ENCODE measurements around the gene HADHA.
A peak's percentile ranks its signal among the peaks of the same experiment; 100 is the strongest.

DNA sequence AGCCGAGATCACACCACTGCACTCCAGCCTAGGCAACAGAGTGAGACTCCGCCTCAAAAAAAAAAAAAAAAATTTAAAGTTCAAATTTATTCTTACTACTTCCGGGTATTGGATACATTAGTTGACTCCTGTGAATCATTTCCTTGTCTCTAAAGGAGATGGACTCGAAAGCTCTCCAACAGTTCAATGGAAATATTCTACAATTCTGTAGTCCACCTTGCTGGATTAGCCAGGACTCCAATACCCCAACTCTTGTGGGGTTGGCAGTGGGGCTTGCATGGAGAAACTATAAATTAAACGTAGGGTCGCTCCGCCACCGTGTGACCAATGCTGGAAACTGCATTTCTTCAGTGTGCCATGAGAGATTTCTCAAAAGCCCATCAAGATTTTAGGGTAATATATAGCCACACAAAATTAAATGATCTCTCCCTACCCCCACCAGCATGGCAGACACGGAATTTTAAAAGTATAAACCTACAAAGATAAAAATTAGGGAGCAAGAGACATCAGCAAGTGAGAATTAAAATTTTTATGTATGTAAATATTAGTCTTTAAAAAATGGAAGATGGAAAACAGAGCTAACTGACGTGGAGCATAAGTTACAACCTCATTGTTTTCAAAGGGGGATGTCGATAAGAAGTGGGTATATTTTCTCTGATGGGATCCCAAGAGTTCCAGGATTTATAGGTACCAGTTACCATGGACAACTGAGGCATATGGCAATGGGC is 99.3 kb downstream of the HADHA start:
- TF ChIP-seq CTCF (IDR thresholded peaks at IDR 0.05; ENCODE audit: insufficient read depth, low read length, poor library complexity, severe bottlenecking) (peak; percentile 75), EZH2phosphoT487 (conservative IDR thresholded peaks at IDR 0.05; ENCODE audit: low read length) (no peak)
